ENCODE results near the gene MOCS1. TPM values are rescaled to one million over a fixed set of nuclear protein-coding genes. Genes with fewer than 3 reads are reported as not detected.

MOCS1 gene
- total RNA-seq, 1 donor from 2014 or later = 0.20 TPM

DNA sequence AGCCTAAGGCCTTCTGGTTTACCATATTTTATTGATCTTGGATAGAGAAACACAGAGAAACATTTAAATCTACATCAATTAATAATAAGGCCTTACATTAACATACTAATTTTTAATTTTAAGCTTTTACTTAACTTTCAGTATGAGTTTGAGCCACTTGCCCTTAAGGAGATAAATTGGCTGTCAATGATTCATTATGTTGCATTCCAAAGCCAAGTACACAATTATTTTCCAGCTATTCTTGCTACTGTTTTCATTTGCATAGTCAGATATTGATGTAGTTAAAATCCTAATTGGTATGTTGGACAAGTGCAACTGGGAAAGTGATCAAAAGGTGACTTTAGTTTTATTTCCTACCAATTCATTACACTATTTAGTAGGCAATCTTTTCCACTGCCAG is 58.2 kb downstream of the MOCS1 start:
- TF ChIP-seq, protein P1, sequence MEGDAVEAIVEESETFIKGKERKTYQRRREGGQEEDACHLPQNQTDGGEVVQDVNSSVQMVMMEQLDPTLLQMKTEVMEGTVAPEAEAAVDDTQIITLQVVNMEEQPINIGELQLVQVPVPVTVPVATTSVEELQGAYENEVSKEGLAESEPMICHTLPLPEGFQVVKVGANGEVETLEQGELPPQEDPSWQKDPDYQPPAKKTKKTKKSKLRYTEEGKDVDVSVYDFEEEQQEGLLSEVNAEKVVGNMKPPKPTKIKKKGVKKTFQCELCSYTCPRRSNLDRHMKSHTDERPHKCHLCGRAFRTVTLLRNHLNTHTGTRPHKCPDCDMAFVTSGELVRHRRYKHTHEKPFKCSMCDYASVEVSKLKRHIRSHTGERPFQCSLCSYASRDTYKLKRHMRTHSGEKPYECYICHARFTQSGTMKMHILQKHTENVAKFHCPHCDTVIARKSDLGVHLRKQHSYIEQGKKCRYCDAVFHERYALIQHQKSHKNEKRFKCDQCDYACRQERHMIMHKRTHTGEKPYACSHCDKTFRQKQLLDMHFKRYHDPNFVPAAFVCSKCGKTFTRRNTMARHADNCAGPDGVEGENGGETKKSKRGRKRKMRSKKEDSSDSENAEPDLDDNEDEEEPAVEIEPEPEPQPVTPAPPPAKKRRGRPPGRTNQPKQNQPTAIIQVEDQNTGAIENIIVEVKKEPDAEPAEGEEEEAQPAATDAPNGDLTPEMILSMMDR (IDR thresholded peaks at IDR 0.05) = no peak
- H3K36me3 Mint-ChIP-seq (ENCODE audit: low read depth) = no peaks in the 10 kb centered on the region
- no peaks in the 10 kb centered on the region for H3K9me3 Mint-ChIP-seq
- ChIA-PET CTCF (no interaction called here), POLR2A (no interaction called here)
- no peak overlapping the region for H3K27ac Mint-ChIP-seq
- no peak for ATAC-seq (ENCODE audit: low read depth)
- H3K27me3 Mint-ChIP-seq = no peaks in the 10 kb centered on the region
- DNase-seq = no peak
- H3K4me3 Mint-ChIP-seq = no peak overlapping the region
- intact Hi-C loops (cut with micrococcal nuclease) = no loop called here
- H3K4me1 Mint-ChIP-seq = no peaks in the 10 kb centered on the region

DNA sequence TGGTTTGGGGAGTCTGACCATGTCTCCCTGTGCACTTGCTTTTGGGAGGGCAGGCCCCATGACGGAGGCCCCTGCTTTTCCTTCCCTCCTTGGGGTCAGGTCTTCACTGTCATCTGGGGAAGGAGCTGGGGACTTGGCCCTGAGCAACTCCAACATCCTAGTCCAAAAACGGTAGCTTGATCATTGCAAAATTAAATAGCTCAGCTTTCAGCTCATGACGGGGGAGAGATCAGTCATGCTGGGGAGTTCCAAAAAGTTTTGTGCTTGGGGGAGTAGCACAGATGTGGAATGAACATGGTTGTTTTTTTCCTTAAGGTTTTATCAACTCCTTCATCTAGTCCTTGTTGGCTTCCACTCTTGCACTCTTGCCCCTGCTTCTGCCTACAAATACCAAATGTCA is 60.8 kb downstream of the MOCS1 start:
- no peak overlapping the region for H3K27ac Mint-ChIP-seq

DNA sequence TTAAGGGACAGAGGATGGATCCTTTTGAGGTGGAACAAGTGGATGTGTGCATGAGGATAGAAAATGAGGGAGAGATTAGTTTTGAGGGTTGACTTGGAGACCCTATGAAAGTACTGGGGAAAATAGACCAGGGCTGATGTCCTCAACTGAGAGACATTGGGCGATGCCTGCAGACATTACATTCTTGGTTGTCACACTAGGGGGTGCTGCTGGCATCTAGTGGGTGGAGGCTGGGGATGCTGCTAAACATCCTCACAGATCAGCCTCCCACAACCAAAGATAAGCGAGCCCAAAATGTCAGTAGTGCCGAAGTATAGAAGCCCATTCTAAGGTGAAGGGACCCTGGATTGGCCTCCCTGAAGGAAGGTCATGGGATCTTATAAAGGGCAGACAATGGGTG is 63.3 kb downstream of the MOCS1 start:
- Mint-ChIP-seq H3K27me3 (no peaks in the 10 kb centered on the region), H3K4me3 (no peak overlapping the region), H3K4me1 (no peaks in the 10 kb centered on the region), H3K9me3 (no peaks in the 10 kb centered on the region), H3K36me3 (ENCODE audit: low read depth) (no peaks in the 10 kb centered on the region), H3K27ac (no peak overlapping the region)
- TF ChIP-seq, protein P1 (IDR thresholded peaks at IDR 0.05) = no peak
- intact Hi-C loops (cut with micrococcal nuclease) = no loop called here
- ChIA-PET POLR2A (no interaction called here), CTCF (no interaction called here)
- ATAC-seq (ENCODE audit: low read depth) = no peak
- no peak for DNase-seq

More for the DNA sequence above, 60.8 kb downstream of the MOCS1 start:
- ATAC-seq (ENCODE audit: low read depth) = no peak
- no peaks in the 10 kb centered on the region for H3K36me3 Mint-ChIP-seq (ENCODE audit: low read depth)
- intact Hi-C loops (cut with micrococcal nuclease) = no loop called here
- no peaks in the 10 kb centered on the region for H3K4me1 Mint-ChIP-seq
- ChIA-PET CTCF (no interaction called here), POLR2A (no interaction called here)
- no peak overlapping the region for H3K4me3 Mint-ChIP-seq
- no peak for DNase-seq
- H3K27me3 Mint-ChIP-seq = no peaks in the 10 kb centered on the region
- no peaks in the 10 kb centered on the region for H3K9me3 Mint-ChIP-seq
- TF ChIP-seq, protein P1 (IDR thresholded peaks at IDR 0.05) = no peak

DNA sequence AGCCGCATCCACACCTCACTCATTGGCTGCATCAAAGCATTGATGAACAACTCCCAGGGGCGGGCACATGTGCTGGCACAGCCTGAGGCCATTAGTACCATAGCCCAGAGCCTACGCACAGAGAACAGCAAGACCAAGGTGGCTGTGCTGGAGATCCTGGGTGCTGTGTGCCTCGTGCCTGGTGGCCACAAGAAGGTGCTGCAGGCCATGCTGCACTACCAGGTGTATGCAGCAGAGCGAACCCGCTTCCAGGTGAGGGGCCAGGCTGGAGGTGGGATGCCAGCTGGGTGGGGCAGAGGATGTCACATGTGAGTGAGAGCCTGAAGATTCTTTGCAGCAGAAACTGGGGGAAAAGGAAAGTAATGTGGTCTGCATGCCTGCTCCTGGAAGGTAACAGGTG is 66.7 kb downstream of the MOCS1 start:
- H3K36me3 Mint-ChIP-seq (ENCODE audit: low read depth) = no peaks in the 10 kb centered on the region
- H3K27ac Mint-ChIP-seq = no peak overlapping the region
- ChIA-PET CTCF (no interaction called here), POLR2A (no interaction called here)
- no peaks in the 10 kb centered on the region for H3K9me3 Mint-ChIP-seq
- no peak overlapping the region for H3K4me3 Mint-ChIP-seq
- ATAC-seq (ENCODE audit: low read depth) (no peak), DNase-seq (no peak)
- TF ChIP-seq, protein P1 (IDR thresholded peaks at IDR 0.05) = no peak
- no peaks in the 10 kb centered on the region for H3K4me1 Mint-ChIP-seq
- H3K27me3 Mint-ChIP-seq = peaks cover 3% of the 10 kb centered on the region
- intact Hi-C loops (cut with micrococcal nuclease) = no loop called here

DNA sequence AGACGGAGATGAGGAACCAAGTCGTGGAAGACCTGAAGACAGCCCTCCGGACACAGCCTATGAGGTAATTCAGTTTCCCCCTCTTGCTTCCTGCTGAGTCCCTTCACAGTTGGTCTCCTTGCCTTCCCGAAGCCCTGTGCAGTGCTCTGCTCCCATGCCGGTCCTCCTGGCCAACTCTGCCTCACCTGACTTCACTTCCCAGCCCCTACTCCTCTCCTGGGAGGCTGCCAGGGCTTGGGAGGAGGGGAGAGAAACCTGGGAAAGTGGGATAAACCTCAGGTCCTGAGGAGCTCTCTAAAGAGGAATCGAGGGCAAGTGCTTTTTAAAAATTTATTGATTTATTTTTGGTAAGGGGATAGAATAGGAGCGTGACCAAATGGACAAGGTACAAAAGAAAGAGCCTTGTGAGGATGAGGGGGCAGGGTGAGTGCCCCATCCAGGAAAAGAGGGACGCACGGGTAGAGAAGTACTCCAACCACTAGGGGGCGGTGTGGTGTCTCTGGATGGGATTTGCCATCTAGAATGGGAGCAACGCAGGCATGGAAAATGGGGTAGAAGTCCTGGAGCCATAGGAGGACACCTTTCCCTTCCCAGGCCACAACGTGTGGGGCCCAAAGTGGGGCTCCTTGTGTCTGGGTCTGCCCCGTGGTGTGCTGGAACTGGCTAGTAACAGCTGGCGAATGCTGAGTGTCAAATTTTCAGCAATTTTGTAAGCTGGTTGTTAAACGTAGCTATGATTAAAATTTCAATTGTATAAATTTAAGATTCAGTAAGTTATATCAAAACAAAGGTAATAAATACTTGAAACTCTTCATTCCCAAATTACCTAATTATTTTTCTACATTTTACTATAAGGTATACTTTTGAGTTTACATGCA is 69.0 kb downstream of the MOCS1 start:
- no peak for ATAC-seq (ENCODE audit: low read depth)
- TF ChIP-seq, protein P1 (IDR thresholded peaks at IDR 0.05) = no peak
- no peak overlapping the region for H3K4me3 Mint-ChIP-seq
- intact Hi-C loops (cut with micrococcal nuclease) = loop anchor here (2.0 kb wide), 1 partner anchor 444 kb away; no protein-coding TSS in a partner anchor
- ChIA-PET CTCF (interaction anchor here (0.9 to 1.4 kb wide), 3 partner anchors 19 to 504 kb away, joined by 3 read pairs; no protein-coding TSS in a partner anchor), POLR2A (no interaction called here)
- no peaks in the 10 kb centered on the region for H3K4me1 Mint-ChIP-seq
- peaks cover 7% of the 10 kb centered on the region for H3K27me3 Mint-ChIP-seq
- no peak overlapping the region for H3K27ac Mint-ChIP-seq
- no peaks in the 10 kb centered on the region for H3K9me3 Mint-ChIP-seq
- no peak for DNase-seq
- H3K36me3 Mint-ChIP-seq (ENCODE audit: low read depth) = no peaks in the 10 kb centered on the region
